Right kidney (tissue), 1 donor: ENCODE results near the gene ZNF316.
"Not testable (repeated sequence)": the region's sequence is repeated elsewhere in the genome, so short reads cannot be mapped to it uniquely, and the experiment has no call there.

Source experiments
- DNase-seq: peaks from one replicate; pipeline ENCODE4 v3.0.0-alpha.2; 2016

Gene ZNF316

DNA sequence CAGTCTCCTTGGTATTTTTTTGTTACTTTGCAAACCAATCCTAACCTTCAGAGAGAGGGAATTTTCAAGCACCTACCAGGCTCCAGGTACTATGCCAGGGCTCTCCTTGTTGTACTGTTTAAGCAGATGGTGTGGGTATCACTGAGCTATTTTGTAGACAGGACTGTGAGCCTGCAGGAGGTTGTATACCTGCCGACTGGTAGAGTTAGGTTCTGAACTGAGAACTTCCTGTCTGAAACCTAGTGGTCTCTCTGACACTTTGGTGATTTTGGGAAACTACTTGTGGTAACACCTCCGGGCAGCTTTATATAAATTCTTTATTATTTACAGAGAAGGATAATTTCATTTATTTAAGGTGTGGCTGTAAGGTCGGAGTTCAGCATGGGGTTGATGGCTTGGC, 17.2 kb upstream of the ZNF316 start:
- DNase-seq = no peak

DNA sequence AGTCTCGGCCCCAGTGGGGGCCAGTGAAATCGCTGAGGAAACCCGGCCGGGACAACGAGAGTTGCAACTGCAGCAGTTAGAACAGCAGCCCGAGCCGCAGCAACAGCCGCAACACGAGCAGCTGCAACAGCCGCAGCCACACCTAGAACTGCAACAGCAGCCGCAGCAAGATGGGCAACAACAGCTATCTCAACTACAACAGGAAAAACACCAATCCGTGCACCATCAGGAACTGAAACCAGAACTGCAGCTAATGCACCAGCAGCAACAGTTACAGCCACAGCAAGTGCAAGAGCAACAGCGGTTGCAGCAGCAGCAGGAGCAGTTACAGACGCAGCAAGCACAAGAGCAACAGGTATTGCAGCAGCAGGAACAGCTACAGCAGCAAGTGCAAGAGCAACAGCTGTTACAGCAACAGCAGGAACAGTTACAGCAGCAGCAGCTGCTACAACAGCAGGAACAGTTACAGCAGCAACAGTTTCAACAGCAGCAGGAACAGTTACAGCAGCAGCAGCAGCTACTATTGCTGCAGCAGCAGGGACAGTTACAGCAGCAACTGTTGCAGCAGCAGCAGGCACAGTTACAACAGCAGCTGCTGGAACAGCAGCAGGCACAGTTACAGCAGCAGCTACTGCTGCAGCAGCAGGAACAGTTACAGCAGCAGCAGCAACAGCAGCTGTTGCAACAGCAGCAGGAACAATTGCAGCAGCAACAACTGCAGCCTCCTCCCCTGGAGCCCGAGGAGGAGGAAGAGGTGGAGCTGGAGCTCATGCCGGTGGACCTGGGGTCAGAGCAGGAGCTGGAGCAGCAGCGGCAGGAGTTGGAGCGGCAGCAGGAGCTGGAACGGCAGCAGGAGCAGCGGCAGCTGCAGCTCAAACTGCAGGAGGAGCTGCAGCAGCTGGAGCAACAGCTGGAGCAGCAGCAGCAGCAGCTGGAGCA, 15.7 kb upstream of the ZNF316 start:
- DNase-seq = no peak

DNA sequence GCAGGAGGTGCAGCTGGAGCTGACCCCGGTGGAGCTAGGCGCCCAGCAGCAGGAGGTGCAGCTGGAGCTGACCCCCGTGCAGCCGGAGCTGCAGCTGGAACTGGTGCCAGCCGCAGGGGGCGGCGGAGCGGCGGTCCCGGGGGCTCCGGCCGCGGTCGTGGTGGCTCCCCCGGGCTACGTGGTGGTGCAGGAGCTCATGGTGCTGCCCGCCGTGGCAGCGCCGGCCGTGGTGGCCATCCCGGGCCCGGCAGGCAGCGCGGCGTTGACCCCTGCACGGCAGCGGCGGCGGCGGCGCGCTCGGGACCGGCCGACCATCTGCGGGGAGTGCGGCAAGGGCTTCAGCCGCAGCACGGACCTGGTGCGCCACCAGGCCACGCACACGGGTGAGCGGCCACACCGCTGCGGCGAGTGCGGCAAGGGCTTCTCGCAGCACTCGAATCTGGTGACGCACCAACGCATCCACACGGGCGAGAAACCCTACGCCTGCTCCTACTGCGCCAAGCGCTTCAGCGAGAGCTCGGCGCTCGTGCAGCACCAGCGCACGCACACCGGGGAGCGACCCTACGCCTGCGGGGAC, 14.9 kb upstream of the ZNF316 start:
- no peak for DNase-seq

DNA sequence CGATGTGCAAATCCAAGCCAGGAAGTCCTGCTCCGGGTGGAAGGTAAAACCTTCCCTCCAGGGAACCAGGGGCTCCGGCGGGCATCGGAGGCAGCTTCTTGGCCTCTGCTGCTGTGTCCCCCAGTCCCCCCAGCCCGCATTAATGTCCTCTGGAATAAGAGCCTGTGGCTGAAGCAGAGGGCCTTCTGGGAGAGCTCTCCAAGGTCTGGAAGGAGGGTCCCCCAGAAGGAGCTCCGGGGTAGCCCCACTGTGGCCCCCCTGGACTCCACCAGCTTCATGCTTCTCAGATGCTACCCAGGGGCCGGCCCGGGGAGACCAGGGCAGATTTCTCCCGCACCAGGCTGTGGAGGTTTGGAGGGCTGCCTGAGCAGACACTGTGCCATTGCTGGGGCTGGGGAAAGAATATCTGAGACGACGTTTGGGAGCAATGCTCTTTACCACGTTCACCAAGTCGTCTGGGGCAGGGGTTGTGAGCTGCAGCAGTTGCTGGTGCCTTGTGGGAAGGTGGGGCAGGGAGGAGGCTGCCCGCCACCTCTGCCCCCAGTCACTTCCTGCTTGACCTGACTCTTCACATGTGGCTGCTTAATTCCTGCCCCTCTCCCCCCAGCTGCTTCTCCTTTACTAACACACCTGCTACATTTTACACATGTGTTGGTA, 13.4 kb upstream of the ZNF316 start:
- no peak for DNase-seq

DNA sequence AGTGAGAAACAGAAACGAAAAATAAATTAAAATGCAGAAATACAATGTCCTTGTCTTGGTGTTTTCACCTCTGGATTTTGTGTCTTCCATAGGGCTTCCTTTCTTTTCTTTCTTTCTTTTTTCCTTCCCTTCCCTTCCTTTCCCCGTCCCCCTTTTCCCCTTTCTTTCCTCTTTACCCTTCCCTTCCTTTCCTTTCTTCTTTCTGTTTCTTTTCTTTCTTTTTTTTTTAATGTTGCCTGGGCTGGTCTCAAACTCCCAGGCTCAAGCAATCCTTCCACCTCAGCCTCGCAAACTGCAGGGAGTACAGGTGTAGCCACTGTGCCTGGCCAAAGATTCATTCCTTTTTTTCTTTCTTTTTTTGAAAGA, 12.9 kb upstream of the ZNF316 start:
- no peak for DNase-seq

DNA sequence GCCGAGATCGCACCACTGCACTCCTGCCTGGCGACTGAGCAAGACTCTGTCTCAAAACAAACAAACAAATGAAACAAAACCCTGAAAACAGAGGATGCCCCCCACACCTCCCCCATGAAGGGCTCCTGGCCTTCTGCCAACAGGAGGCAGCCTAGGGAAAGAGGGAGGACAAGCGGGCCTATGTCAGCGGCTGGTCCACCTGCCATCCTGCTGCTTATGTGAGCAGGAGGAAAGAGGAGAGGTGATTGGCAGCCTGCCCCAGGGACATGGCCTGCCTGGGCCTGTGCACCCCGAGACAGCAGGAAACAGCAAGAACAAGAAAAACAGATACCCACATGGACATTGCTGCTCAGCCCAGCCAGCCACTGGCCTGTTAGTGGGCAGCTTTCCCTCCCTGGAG, 9.1 kb upstream of the ZNF316 start:
- DNase-seq = no peak

DNA sequence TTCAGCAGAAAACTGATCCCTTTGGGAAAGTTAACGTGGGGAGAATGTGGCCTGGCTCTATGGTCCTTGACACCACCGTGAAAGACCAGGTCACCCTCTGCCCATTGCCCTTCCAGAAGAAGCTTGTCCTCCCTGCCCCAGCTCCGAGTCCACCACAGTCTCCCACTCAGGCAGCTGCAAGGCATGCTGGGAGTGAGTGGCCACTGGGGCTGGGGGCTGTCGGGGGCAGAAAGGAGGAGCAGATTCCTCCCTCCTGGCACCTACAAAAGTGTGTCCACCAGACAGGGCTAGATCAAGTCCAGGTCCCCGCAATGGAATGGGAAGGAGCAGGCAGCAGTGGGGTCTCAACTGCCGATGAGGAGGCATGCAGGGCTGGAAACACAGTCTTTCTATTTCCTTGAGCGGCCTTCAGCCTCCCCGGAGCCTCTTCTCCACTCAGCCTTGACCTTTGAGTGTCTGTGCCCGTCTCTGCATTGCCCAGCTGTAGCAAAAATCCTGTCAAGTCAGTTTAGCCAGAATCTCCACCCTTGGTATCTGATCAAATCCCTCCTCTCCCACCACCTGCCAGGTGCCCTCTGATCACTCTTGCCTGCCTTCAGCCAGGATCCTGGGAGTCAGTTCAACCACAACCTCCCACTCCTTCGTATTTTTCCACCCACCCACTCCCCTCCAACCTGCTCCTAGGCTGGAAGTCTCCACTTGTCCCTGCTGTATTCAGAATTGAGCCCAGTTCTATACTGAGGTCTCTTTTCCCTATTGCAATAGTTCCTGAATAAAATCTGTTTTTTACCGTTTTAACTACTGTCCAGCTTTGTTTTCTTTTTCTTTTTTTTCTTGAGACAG, 6.9 kb upstream of the ZNF316 start:
- no peak for DNase-seq

DNA sequence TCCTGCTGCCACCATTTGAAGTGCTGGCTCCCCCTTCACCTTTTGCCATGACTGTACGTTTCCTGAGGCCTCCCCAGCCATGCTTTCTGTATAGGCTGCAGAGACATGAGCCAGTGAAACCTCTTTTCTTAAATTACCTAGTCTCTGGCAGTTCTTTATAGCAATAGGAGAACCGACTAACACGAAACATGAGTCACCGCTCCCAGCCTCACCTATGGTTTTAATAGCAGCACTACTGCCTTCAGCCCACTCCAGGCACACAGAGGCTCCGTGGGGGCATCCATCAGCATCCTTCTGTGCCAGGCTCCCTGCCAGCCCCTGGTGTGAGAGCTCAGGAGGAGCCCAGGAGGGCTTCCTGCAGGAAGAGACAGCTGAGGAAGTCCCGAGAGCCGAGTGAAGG, 5.5 kb upstream of the ZNF316 start:
- DNase-seq = no peak

DNA sequence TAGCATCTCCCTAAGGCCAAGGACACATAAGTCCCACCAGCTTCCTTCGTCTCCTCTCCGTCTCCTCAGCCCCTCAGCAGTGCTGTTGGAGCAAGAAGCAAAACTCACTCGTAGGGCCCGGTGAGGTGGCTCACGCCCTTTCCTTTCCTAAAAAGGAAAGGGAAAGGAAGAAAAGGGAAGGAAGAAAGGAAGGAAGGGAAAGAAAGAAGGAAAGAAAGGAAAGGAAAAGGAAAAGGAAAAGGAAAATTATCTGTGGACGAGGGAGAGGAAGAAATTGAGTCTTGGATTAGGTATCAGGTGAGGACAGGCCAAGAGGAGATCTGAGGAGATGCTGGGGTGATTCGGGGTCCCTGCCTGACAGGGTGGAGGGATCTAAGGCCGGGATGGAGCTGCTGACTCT, 3.1 kb upstream of the ZNF316 start:
- DNase-seq = no peak

DNA sequence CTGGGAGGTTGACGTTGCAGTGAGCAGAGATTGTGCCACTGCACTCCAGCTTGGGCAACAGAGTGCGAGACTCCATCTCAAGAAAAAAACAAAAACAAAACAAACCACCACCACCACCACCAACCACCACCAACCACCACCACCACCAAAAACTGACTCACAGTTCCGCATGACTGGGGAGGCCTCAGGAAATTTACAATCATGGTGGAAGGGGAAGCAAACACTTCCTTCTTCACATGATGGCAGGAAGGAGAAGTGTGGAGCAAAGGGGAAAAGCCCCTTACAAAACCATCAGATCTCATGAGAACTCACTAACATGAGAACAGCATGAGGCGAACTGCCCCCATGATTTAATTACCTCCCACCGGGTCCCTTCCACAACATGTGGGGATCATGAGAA, 2.1 kb upstream of the ZNF316 start:
- DNase-seq = not testable (repeated sequence)

DNA sequence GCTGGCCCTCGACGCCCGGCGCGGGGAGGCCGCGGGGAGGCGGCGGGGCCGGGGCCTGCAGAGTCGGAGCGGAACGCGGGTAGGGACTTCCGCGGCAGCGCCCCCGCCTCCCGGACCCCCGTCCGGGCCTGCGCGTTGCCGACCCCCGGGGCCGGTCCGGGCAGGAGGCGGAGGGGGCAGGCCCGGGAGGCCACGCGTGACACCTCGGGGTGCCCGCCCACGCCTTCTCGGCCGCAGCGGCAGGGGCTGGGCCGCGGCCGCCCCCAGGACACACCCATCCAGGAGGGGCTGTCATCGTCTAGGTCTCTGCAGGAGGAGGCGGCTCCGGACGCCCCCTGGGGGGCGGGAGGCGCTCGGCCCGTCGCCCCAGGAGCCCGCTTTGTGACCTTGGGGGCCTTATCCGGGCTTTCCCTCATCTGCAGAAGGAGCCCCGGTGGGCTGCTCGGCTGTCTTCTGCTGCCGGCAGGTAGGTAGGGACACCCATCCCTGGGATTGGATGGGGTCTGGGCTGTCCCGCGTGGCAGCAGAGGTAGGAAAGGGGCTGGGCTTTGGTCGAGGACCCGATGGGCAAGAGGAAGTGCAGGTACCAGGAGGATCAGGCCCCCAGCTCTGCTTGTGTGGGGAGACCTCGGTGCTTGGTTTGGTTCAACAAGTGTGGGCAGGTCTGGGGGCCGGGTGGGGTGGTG, 569 bp downstream of the ZNF316 start:
- peak; percentile 52 for DNase-seq

DNA sequence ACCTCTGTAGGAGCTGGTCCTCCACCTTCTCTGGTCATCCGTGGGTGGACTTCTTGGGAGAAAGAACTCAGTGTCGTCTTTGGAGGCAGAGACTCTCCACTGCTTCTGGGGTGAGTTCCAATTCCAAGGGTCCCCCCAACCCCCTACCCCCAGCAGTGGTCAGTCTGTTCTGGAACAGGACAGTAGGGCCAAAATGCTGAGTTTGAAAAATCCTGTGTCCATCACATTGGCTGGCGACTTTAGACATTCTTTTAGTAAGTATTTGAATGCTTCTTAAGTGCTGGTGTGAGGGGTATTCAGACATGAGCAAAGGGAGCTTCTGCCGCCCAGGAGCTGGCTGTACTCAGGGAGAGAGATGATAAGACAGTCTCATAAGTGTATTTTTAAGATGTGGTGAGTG, 1.9 kb downstream of the ZNF316 start:
- no peak for DNase-seq

DNA sequence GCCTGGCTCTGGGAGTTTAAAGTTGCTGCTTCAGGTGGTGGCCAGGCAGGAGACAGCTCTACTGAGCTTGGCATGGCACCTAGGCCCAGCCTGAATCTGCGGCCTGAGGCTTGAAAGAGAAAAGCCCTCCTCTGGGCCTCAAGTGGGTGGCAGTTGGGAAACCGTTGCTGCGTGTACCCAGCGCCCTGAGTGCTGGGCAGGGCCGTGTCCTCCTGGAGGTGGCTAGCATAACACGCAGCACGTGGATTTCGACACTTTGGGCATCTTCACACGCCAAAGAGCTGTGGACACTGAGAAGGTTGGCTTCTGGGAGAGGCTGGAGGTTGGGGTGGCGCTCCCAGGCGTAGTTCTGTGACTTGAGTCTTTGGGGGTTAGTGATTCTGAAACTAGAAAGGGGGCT, 2.5 kb downstream of the ZNF316 start:
- no peak for DNase-seq

DNA sequence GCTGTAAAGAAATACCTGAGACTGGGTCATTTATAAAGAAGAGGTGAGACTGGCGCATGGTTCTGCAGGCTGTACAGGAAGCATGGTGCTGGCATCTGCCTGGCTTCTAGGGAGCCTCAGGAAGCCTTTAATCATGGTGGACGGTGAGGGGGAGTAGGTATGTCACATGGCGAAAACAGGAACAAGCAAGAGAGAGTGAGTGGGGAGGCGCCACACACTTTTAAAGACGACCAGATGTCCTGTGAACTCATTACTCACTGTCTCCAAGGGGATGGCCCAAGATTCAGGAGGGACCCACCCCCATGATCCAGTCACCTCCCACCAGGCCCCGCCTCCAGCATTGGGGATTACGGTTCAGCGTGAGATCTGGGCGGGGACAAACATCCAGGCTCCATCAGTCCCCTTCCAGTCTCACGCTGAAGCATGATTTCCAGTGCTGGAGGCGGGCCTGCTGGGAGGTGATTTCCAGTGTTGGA, 3.2 kb downstream of the ZNF316 start:
- no peak for DNase-seq

DNA sequence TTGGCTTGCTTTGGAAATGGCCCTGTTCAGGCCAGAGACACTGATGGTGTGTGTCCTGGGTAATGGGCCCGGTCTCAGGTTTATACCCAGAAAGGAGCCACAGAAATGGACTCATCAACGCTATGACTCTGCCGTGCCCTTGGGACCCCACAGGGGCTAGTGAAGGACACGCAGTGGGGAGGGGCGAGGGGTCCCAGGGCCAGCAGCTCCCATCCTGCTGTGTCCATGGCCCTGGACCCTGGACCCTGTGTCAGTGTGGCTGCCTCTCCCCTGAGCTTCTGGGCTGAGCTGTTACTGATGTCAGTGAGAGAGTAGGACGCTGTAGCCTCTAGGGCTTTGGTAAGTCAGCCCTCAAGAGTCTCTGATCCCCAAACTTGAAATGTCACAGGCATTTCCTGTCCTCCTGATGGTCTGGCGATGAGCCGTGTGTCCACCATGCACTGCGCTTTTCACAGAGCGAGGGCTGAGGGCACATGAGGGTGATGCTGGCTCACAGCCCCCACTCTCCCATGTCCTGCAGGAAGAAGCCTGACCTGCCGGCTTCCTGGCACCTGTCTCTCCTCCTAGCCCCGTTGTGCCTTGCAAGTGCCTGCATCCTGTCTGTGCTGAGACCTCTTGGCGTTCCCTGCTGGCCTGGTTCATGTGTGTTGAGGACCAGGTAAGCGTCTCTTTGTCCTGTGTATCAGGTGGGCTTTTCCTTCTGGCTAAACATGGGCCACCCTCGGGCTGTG, 4.4 kb downstream of the ZNF316 start:
- DNase-seq = no peak

DNA sequence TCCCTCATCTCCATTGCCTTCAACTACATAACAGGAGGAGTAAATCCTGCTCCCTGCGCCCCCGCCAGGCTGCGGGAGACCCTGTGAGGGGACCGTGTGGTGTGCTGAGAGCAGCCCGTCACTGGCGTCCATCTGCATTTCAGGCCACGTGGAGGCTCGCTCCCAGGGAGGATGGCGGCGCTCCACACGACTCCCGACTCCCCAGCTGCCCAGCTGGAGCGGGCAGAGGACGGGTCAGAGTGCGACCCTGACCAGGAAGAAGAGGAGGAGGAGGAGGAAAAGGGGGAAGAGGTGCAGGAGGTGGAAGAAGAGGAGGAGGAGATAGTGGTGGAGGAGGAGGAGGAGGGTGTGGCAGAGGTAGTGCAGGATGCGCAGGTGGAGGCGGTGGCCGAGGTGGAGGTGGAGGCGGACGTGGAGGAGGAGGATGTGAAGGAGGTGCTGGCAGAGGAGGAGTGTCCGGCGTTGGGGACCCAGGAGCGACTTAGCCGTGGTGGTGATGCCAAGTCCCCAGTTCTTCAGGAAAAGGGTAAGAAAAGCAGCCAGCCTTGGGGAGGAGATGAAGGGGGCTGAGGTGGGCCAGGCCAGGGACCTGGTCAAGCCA, 5.2 kb downstream of the ZNF316 start:
- no peak for DNase-seq

DNA sequence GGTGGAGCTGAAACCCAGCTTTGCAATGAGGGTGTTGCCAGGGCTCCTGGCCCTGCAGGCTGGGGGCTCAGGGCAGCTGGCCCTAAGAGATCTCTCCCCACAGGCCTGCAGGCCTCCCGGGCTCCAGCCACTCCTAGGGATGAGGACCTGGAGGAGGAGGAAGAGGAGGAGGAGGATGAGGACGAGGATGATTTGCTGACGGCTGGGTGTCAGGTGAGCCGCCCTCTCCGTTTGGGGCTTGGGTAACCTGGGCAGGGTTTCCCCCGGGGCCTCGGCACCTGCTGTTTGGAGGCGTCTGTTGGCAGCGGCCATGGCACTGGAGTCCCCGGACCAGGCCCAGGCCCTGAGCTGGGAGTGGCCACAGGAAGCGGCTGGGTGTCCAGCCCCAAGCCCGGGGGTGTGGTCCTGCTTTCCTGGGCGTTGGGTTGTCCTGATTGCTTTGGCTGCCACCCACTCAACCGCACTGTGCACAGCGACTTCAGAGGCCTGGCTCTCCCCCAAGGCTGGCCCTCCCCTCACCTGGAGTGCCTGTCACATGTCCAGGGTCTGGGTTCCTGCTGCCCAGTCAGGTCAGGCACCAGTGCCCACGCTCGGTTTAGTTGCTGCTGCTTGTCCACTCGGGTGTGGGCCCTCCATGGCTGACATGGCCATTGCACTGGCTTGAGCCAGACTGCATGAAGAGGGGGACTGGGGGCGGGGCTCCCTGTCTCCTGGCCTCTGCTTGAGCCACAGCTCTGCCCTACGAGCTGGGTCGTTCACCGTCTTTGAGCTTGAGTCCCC, 5.9 kb downstream of the ZNF316 start:
- no peak for DNase-seq

DNA sequence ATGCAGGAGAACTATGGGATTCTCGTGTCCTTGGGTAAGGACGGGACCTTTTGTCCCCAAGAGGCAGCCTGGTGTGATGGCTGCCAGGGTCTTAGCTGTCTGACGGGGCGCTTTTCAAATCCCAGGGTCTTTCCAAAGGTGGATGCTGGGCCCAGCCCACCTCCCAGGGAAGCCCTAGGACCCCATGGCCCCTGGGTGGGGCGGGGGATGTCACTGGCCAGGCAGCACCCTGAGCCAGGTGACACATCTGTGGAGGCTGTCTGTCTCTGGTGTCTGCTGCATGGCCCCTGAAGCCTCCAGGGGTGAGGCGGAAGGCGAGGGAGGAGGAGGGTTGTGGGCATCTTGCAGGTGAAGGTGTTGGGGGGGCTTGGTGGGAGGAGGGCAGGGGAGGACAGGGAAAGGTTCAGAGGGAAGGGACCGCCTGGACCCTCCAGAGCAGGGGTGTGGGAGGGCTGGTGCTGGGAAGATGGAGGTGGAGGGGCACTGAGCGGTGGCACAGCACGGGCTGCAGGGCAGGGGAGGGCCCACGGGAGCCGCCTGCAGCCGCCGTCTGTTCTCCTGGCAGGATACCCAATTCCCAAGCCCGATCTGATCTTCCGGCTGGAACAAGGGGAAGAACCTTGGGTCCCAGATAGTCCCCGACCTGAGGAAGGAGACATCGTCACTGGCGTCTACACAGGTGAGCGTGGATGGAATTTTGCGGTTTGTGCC, 7.0 kb downstream of the ZNF316 start:
- no peak for DNase-seq

DNA sequence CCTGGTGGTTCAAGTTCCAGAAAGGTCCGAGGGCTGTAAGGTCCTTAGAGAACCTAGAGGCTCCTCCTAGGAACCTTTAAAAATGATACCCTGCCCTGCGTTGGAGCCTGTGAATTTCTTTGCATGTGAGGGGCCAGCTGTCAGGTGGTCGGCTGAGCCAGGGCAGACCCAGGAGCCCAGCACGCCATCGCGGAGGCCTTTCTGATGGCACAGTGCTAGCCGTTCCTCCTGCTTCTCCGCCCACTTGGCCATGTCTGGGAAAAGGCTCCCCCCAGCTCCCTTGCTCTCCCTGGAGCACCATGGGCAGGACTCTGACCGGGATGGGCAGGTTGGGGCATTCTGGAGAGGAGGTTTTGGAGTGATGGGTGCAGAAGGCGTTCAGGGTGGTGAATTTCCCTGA, 7.6 kb downstream of the ZNF316 start:
- DNase-seq = no peak
